ENCODE data around the gene SGO2.

The SGO2 gene

GRCh38 chr2:200479692-200480265, 46.2 kb upstream of the SGO2 start:
- TF ChIP-seq CTCF (IDR thresholded peaks at IDR 0.05; ENCODE audit: low read length) (no peak), EZH2 (optimal IDR thresholded peaks at IDR 0.05; ENCODE audit: low read depth, low read length) (no peak), EZH2phosphoT487 (IDR thresholded peaks at IDR 0.05; ENCODE audit: low read length) (no peak)
- H3K27me3 ChIP-seq (replicated peaks; ENCODE audit: insufficient read depth, low read length): no peaks in the 10 kb centered on the region
- H3K9me2 ChIP-seq (replicated peaks; ENCODE audit: insufficient read depth, low read length): no peaks in the 10 kb centered on the region
- no peak overlapping the region for H2AFZ ChIP-seq (ENCODE audit: low read length)
- no peak overlapping the region for H3K4me2 ChIP-seq (ENCODE audit: low read depth, low read length)
- H3K79me2 ChIP-seq (ENCODE audit: low read length): no peaks in the 10 kb centered on the region
- no peaks in the 10 kb centered on the region for H3K9me3 ChIP-seq (replicated peaks; ENCODE audit: insufficient read depth, low read length)
- H3K27ac ChIP-seq (ENCODE audit: low read length): no peak overlapping the region
- no peaks in the 10 kb centered on the region for H4K20me1 ChIP-seq (ENCODE audit: insufficient read depth, low read length)
- no peak overlapping the region for H3K9ac ChIP-seq (ENCODE audit: low read length)
- no peaks in the 10 kb centered on the region for H3K36me3 ChIP-seq (replicated peaks; ENCODE audit: insufficient read depth, low read length)
- H3F3A ChIP-seq (ENCODE audit: insufficient read depth, low read length): peaks cover 5% of the 10 kb centered on the region; the same call in 1 of the 2 replicates
- H3K4me1 ChIP-seq (ENCODE audit: low read length): no peaks in the 10 kb centered on the region
- no peak overlapping the region for H3K4me3 ChIP-seq (ENCODE audit: low read length)
- DNase-seq: no peak

GRCh38 chr2:200482194-200482593, 43.8 kb upstream of the SGO2 start:
- no peak overlapping the region for H3K4me3 ChIP-seq (ENCODE audit: low read length)
- no peaks in the 10 kb centered on the region for H3K27me3 ChIP-seq (replicated peaks; ENCODE audit: insufficient read depth, low read length)
- no peaks in the 10 kb centered on the region for H3K36me3 ChIP-seq (replicated peaks; ENCODE audit: insufficient read depth, low read length)
- H4K20me1 ChIP-seq (ENCODE audit: insufficient read depth, low read length): no peaks in the 10 kb centered on the region
- no peak overlapping the region for H3K4me2 ChIP-seq (ENCODE audit: low read depth, low read length)
- H3K9ac ChIP-seq (ENCODE audit: low read length): no peak overlapping the region
- peaks cover 5% of the 10 kb centered on the region; the same call in 1 of the 2 replicates for H3F3A ChIP-seq (ENCODE audit: insufficient read depth, low read length)
- no peaks in the 10 kb centered on the region for H3K4me1 ChIP-seq (ENCODE audit: low read length)
- H3K9me3 ChIP-seq (replicated peaks; ENCODE audit: insufficient read depth, low read length): no peaks in the 10 kb centered on the region
- TF ChIP-seq EZH2 (optimal IDR thresholded peaks at IDR 0.05; ENCODE audit: low read depth, low read length): no peak
- TF ChIP-seq EZH2phosphoT487 (IDR thresholded peaks at IDR 0.05; ENCODE audit: low read length): no peak
- no peak for TF ChIP-seq CTCF (IDR thresholded peaks at IDR 0.05; ENCODE audit: low read length)
- no peaks in the 10 kb centered on the region for H3K9me2 ChIP-seq (replicated peaks; ENCODE audit: insufficient read depth, low read length)
- no peak overlapping the region for H2AFZ ChIP-seq (ENCODE audit: low read length)
- no peaks in the 10 kb centered on the region for H3K79me2 ChIP-seq (ENCODE audit: low read length)
- no peak overlapping the region for H3K27ac ChIP-seq (ENCODE audit: low read length)
- no peak for DNase-seq

- Histone ChIP-seq H3F3A (ENCODE audit: insufficient read depth, low read length) (peaks cover 5% of the 10 kb centered on the region; the same call in 1 of the 2 replicates), H3K79me2 (ENCODE audit: low read length) (no peaks in the 10 kb centered on the region), H2AFZ (ENCODE audit: low read length) (no peak overlapping the region), H3K9ac (ENCODE audit: low read length) (no peak overlapping the region), H4K20me1 (ENCODE audit: insufficient read depth, low read length) (no peaks in the 10 kb centered on the region), H3K4me3 (ENCODE audit: low read length) (no peak overlapping the region), H3K36me3 (replicated peaks; ENCODE audit: insufficient read depth, low read length) (no peaks in the 10 kb centered on the region), H3K9me2 (replicated peaks; ENCODE audit: insufficient read depth, low read length) (no peaks in the 10 kb centered on the region), H3K9me3 (replicated peaks; ENCODE audit: insufficient read depth, low read length) (no peaks in the 10 kb centered on the region), H3K4me2 (ENCODE audit: low read depth, low read length) (no peak overlapping the region), H3K4me1 (ENCODE audit: low read length) (no peaks in the 10 kb centered on the region), H3K27ac (ENCODE audit: low read length) (no peak overlapping the region), H3K27me3 (replicated peaks; ENCODE audit: insufficient read depth, low read length) (no peaks in the 10 kb centered on the region)
- TF ChIP-seq EZH2phosphoT487 (IDR thresholded peaks at IDR 0.05; ENCODE audit: low read length): no peak
- TF ChIP-seq EZH2 (optimal IDR thresholded peaks at IDR 0.05; ENCODE audit: low read depth, low read length): no peak
- TF ChIP-seq CTCF (IDR thresholded peaks at IDR 0.05; ENCODE audit: low read length): peak; percentile 29
- DNase-seq: no peak
Measured at GRCh38 chr2:200483729-200484198, 42.2 kb upstream of the SGO2 start.

All from MM.1S (cell line).